Renal pelvis (tissue), 4 donors: ENCODE results near the gene SGCD. TPM values are rescaled to one million over a fixed set of nuclear protein-coding genes. Genes with fewer than 3 reads are reported as not detected.

Experiments
- DNase-seq: peaks from one replicate; pipeline ENCODE4 v3.0.0-alpha.2; 2013
- polyA plus RNA-seq, 3 donors: library from polyadenylated mRNA; unstranded; fragments of 120-200 nt; gene quantifications; one replicate each; pipeline ENCODE4 v1.2.1, GENCODE V29; 2013; ENCODE audit not compliant: insufficient read length in 3 of 3

The SGCD gene
- polyA plus RNA-seq, 3 donors: 5.2 to 6.7 (median 6.2) TPM

GRCh38 chr5:156691572-156691971 is 364.6 kb downstream of the SGCD start:
- DNase-seq: no peak

GRCh38 chr5:156693113-156693512 is 366.1 kb downstream of the SGCD start:
- no peak for DNase-seq

- no peak for DNase-seq
These were observed 367.6 kb downstream of the SGCD start for GRCh38 chr5:156694598-156694997.

DNA sequence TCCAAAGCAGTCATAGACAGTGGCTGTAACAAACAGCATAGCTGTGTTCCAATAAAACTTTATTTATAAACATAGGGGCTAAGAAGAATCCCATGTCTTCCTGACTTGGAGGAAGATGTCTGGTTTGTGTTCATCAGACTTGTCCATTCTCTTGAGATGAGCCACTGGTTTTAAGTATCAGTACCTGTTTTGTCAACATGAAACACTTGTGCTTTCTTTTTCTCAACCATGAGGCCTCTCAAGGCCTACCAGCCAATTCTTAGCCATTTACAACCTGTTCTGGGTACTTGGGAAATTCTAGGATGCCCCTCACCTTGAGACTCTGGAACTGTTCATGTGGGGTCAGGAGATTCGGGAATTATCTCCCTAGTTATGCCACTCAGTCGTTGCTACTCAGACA is 368.8 kb downstream of the SGCD start:
- no peak for DNase-seq

DNA sequence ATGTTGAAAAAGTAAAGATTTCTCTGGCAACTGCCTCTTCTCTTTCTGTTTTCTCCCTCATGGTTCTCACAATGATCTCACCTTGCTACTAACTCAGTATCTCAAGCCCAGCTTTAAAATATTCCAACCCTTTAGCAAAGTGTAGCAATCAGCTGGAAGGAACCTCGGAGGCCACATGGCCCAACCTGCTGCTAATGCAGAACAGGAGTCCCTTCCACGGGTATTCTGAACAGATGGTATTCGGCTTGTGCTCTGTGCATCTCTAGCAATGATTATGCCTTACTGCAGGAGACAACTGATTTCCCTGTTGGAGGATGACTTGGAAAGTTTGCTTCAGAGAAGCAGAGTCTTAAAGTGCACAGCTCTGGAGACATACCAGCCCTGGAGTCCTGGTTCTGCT is 371.4 kb downstream of the SGCD start:
- no peak for DNase-seq

DNA sequence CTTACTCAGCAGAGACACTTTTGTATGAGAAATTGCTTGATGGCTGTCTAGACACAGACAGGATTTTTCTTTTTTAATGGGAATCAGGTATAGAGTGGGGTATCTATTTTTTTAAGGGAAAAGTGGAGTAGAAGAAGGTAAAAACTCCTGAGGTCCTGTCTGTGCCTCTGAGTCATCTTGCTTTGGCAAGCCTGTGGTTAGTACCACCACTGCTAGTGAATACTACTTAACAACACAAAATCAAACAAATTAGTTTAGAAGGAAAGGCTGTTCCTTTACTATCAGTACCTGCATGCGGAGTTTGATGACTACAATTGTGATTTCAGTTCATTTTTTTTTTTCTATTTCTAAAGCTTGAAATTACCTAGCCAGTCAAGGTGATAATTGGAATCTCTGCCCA is 372.2 kb downstream of the SGCD start:
- DNase-seq: no peak

DNA sequence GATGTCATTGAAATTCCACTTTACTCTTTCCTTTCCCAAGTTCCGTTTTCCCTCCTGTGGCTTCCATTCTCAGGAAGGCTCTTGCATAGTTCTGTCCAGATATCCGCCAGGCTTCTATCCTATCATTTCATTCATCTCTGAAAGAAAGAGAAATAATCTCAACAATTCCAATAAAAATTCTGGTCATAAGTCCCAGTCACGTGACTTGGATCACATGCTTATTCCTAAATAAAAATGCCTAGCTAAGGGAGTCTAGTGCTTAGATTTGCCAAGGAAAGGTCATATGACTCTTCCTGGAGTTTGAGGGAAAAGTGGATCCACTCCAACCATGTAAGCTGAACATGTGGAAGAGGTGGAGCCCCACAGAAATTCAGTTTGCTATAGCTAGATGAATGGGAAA is 377.2 kb downstream of the SGCD start:
- no peak for DNase-seq

- no peak for DNase-seq
These were observed 379.7 kb downstream of the SGCD start for GRCh38 chr5:156706631-156707030.

DNA sequence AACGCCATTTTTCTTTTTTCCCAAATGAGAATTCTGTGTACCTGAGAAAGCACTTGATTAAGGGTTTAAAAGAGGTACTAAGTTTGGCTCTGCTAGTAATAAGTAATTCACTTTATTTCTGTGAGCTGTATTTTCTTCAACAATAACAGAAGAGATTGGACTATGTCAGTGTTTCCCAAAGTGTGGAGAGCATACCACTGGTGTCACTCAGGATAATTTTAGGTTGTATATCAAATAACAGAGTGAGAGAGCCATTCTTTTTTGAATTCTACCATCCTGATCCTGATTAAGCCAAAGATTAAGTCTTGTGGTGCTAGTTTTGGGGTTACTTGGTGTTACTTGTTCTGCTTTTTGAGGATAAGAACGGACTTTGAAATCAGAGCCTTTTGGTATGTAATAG is 380.8 kb downstream of the SGCD start:
- DNase-seq: no peak

DNA sequence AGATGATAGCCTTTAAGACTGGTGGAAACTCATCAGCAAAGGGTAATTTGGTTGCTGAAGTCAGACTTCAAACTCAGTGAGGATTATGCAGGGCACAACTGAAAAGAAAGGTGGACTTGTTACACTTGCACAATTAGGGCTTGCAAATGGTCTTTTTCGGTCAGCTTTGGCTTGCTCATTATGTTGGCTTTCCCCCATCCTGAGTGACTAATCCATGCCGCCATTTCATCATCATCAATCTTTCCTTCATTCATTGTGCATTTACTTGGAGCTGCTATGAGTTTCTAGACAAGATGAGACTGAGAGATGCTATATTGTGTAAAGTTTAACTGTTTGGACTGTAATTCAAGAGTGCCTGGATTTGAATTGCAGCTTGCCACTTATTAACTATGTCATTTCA is 388.3 kb downstream of the SGCD start:
- no peak for DNase-seq

DNA sequence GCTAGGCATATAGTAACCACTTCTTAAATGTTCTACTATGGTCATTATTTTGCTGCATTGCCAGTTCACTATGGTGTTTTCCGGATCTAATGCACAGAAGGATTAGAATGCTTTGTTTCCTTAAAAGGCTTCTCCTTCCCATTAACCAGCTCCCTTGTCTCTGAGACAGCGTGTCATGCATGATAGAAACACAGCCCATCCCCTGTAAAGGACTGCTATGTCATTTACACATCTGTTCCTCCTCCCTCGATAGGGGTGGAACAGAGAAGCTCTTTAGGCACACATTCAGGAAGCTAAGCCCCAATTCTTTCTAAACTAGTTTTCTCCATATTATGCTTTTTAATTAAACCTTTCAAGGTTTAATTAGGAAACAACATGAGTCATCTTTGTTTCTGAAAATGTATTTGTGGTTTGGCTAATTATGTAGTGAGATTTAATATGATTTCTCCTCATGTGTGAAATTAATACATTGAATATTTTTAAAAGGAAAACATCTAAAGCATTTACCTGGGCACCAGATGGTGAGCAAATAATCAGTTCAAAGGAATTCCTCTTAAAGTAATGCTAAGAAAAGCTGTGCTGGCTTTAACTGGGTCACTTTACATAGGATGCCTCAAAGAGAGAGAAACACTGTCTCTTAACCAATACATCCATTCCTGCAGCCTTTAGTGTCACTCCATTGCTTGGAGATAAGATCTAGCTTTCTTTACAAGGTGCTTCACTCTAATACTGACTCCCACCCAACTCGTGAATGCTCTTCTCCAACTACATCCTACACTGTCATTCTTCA is 389.8 kb downstream of the SGCD start:
- DNase-seq: no peak

GRCh38 chr5:156718985-156719384 is 392.0 kb downstream of the SGCD start:
- no peak for DNase-seq

DNA sequence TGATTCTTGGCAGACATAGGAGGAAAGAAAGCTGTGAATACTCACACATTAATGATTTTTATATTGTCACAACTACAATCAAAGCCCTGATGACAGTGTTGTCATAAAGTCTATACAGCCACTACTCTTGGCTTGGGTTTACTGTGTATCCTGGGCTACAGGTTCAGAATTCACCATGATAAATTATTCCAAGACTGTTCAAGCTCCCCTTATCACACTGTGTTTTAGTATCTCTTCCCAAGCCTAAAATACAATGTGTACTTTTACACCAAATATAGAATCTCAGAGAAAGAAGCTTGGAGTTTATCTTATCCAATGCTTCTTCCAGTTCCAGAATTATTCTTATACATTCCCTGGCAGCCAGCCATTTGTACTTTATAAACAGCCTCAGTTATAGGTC is 395.4 kb downstream of the SGCD start:
- no peak for DNase-seq

GRCh38 chr5:156735477-156735876 is 408.5 kb downstream of the SGCD start:
- no peak for DNase-seq

GRCh38 chr5:156741516-156741915 is 414.6 kb downstream of the SGCD start:
- DNase-seq: no peak

DNA sequence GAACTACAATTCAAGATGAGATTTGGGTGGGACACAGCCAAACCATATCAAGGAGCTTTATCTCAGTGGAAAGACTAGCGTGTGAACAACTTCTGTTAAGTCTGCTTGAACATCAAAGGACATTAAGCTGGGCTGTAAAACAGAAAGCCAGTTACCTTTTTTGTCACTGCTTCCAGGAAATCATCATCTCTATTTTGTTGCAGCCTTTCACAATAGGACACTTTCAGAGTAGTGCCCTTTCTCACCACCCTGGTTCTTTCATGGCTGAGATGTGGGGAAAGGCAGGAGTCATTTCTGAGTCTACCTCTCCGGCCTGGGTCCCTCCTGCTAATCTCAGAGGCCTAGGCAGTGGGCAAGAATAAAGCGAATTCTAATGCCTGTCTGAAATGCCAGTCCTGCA is 426.9 kb downstream of the SGCD start:
- DNase-seq: no peak

GRCh38 chr5:156755421-156756087 is 428.6 kb downstream of the SGCD start:
- no peak for DNase-seq

GRCh38 chr5:156758011-156758791 is 431.2 kb downstream of the SGCD start:
- no peak for DNase-seq

- DNase-seq: no peak
These were observed 432.2 kb downstream of the SGCD start for GRCh38 chr5:156759156-156759555.

DNA sequence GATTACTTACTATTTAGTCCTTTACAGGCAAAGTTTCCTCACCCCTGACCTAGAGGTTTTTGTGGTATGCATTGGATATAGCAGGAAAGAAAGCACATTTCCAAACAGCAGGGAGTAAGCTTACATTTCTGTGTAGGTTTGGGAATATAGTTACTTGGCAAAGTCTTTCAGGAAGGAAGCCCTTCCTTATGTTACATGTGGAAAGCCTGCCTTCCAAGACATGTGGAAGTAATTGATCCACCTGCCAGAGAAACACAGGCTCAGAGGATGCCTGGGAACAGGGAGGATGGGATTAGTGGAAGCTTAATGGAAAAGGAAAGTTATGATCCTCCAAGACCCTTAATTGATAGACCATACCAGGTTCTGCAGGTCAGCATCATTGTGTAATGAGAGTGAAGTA is 435.8 kb downstream of the SGCD start:
- no peak for DNase-seq

DNA sequence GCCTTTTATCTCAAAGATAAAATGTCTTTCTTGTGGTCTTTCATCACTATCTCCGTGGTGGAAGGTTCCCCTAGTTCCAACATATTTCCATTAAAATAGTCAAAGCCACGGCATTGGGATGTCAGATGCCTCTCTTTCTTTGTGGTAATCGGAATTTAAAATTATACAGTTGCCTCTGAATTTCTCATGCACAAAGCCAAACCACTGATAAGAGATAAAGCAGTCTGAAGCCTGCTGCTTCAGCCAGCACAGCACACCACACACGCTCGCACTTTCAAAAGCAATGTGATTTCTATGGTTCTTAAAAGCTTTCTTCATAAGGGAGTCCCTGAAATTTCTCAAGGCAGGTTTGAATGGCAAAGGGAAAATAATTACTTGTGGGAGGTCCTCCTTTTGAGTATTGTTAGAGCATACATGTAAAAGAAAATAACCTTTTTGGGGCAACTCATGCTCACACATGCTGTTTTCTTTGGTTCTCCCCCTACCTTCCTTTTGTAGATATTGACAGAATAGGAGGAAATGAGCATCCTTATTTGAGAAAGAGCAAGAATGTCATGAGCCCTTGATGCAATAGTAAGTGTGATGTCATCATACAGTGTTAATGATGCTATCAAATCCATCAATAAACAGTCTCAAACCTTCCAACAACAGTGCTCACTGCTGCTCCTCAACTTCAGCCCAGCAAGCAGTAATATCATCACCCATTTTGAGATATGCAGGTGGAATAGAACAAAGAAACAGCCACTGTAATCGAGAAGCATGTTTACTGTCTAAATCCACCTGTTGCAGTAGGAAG is 437.4 kb downstream of the SGCD start:
- no peak for DNase-seq

DNA sequence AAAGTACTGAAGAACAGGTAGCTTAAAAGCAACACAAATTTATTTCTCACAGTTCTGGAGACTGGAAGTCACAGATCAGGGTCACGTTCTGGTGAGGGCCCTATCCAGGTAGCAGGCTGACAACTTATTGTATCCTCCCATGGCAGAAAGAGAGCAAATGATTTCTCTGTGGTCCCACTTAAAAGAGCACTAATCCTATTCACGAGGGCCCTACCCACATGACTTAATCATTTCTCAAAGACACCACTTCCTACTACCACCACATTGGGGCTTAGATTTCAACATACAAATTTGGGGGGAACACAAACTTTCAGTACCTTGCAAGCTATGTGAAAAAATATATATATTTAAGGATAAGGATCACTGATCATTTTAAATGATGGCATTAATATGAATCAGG is 447.3 kb downstream of the SGCD start:
- no peak for DNase-seq
